GM18507 (cell line): ENCODE measurements around the gene TMPRSS12.
"Not testable (repeated sequence)": the region's sequence is repeated elsewhere in the genome, so short reads cannot be mapped to it uniquely, and the experiment has no call there.

Experiments
- DNase-seq: peaks from one replicate; pipeline ENCODE4 v3.0.0; 2011; ENCODE audit warnings: low read depth; ENCODE audit not compliant: insufficient read length; ENCODE audit errors: extremely low spot score
- FAIRE-seq: peaks from 2 replicates; lab custom pipeline; 2011; peaks lifted over from hg19 to GRCh38; lab: Jason Lieb, UNC

Gene TMPRSS12

DNA sequence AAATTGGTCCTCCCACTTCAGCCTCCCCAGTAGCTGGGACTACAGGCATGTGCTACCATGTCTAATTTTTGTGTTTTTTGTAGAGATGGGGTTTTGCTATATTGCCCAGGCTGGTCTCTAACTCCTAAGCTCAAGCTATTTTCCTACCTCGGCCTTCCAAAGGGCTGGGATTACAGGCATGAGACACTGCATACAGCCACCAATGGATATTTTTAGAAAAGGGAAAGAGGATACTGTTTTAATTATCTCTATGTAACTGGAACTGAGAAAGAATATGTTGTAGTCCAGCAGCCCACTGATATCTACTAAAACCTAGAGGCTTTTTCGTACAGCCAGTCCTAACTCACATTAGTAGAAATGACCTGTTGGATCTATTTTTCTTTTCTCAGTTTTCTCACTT lies 6.2 kb downstream of the TMPRSS12 start:
- DNase-seq (no peak), FAIRE-seq (no peak)

DNA sequence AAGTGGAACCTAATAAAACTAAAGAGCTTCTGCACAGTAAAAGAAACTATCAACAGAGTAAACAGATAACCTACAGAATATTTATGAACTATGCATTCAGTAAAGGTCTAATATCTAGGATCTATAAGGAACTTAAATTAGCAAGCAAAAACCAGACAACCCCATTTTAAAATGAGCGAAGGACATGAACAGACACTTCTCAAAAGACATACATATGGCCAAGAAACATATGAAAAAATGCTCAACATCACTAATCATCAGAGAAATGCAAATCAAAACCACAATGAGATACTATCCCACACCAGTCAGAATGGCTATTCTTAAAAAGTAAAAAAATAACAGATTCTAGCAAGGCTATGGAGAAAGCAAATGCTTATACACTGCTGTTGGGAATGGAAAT lies 12.5 kb downstream of the TMPRSS12 start:
- not testable (repeated sequence) for DNase-seq, FAIRE-seq

- not testable (repeated sequence) for FAIRE-seq, DNase-seq
These were observed 13.0 kb downstream of the TMPRSS12 start for GRCh38 chr12:50855679-50856078.

DNA sequence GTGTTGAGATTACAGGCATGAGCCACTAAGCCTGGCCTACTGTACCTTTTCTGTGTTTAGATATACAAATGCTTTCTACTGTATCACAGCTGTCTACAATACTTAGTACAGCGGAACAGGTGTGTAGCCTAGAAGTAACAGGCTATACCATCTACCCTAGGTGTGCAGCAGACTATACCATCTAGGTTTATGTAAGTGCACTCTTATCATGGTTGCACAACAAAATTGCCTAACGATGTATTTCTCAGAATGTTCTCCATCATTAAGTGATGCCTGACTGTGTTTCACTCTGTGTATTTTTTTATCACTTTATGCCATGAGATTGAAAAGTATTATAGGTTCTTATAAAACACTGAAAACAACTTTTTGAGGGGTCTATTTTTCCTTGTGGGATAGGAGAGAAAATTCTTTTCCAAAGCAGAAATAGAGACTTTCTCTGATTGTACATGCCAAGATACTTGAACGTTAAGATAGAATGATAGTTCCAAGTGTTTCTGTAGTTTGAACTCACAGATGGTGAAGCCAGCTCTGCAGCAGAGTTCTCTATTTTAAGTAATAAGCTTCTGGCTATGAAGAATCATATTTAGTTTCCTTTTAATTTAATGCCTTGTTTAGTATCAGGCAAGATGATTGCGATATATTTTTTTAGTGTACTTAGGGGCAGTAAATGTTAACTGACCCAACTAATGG lies 17.0 kb downstream of the TMPRSS12 start:
- FAIRE-seq (no peak), DNase-seq (no peak)

DNA sequence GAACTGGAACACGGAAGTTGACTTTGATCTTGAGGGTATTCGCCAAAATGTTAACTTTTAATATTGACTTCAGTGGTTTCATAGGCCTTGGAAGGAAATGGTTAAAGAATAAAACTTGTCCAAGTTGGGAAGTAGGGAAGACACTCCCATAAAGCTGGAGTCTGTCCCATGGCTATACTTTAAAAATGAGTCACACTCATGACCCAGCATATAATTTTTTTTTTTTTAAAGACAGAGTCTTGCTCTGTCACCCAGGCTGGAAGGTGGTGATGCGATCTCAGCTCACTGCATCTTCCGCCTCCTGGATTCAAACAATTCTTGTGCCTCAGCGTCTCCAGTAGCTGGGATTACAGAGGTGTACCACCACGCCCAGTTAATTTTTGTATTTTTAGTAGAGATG lies 19.6 kb downstream of the TMPRSS12 start:
- no peak for FAIRE-seq

GRCh38 chr12:50865266-50865665 lies 22.5 kb downstream of the TMPRSS12 start:
- no peak for DNase-seq
- no peak for FAIRE-seq

More for the DNA sequence above, 19.6 kb downstream of the TMPRSS12 start:
- DNase-seq = no peak

DNA sequence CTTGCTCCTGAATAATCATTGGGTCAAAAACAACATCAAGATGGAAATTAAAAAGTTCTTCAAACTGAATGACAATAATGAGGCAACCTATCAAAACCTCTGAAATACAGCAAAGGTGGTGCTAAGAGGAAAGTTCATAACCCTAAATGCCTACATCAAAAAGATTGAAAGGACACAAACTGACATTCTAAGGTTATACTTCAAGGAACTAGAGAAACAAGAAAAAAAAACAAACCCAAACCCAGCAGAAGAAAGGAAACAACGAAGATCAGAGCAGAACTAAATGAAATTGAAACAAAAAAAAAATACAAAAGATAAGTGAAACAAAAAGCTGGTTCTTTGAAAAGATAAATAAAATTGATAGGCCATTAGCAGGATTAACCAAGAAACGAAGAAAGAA lies 26.2 kb downstream of the TMPRSS12 start:
- DNase-seq, FAIRE-seq: not testable (repeated sequence)

DNA sequence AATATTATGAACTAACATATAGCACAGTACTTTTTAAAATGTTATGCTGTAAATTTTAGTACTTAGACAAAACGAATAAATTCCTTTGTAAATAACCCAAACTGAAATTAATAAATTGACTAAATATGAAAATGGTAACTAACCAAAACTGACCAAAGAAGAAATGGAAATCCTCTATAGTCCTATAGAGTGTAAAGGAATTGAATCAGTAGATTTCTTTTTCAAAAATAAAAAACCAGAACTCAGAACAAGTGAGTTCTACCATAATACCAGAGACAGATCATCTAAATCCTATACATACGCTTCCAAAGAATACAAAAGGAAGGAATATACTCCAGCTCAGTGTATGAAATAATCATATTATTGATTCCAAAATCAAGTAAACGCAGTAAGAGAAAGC lies 39.8 kb downstream of the TMPRSS12 start:
- no peak for FAIRE-seq

GRCh38 chr12:50887191-50887590 lies 44.5 kb downstream of the TMPRSS12 start:
- DNase-seq = no peak
- no peak for FAIRE-seq

More for the DNA sequence above, 39.8 kb downstream of the TMPRSS12 start:
- DNase-seq = no peak

DNA sequence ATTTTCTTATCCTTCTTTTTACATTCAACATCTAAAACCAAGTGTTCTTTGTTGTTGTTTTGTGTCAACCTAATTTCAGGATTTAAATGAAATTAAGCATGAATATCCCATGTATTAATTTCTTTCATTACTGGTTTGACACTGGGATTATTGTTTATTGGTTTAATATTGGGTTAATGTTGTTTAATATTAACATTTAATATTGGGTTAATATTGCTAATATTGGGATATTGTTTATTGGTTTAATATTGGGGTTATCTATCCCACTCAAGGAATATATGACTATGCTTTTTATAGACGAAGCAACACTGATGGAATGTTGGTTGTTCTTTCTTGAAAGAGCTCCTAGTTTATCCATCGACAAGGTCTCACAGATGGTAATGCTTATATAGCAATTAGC lies 45.9 kb downstream of the TMPRSS12 start:
- FAIRE-seq (no peak), DNase-seq (no peak)

DNA sequence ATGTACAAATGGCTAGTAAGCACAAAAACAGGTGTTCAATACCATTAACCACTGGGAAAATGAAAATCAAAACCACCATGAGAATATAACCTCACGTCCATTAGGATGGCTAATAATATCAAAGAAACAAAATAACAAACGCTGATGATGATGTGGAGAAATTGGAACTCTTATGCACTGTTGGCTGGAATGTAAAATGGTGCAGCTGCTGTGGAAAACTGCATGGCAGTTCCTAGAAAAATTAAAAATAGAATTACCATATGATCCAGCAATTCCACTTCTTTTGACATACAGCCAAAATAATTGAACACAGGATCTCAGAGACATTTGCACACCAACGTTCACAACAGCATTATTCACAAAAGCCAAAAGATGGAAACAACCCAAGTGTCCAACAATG lies 51.5 kb downstream of the TMPRSS12 start:
- DNase-seq (no peak), FAIRE-seq (no peak)

- no peak for DNase-seq
- FAIRE-seq = no peak
These were observed 59.0 kb downstream of the TMPRSS12 start for GRCh38 chr12:50901685-50902113.

DNA sequence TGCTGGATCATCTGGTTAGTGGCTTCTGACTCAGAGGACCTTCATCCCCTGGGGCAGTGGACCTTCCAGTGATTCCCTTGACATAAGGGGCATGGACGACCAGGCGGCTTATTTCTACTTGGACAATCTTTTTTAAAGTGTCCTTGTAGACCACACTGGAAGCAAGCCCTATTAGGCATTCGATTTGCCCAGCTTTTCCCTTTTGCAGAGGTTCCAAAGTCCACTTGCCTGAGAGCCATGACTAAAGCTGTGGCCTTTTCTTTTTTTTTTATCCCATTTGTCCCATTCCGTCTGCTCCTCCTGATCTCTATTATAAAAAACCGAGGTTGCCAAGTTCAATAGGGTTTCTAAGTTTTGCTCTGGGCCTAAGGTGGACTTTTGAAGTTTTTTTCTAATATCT lies 65.8 kb downstream of the TMPRSS12 start:
- not testable (repeated sequence) for DNase-seq, FAIRE-seq

- DNase-seq, FAIRE-seq: not testable (repeated sequence)
These were observed 69.6 kb downstream of the TMPRSS12 start for GRCh38 chr12:50912361-50912760.

GRCh38 chr12:50913224-50913623 lies 70.5 kb downstream of the TMPRSS12 start:
- DNase-seq = no peak
- no peak for FAIRE-seq

DNA sequence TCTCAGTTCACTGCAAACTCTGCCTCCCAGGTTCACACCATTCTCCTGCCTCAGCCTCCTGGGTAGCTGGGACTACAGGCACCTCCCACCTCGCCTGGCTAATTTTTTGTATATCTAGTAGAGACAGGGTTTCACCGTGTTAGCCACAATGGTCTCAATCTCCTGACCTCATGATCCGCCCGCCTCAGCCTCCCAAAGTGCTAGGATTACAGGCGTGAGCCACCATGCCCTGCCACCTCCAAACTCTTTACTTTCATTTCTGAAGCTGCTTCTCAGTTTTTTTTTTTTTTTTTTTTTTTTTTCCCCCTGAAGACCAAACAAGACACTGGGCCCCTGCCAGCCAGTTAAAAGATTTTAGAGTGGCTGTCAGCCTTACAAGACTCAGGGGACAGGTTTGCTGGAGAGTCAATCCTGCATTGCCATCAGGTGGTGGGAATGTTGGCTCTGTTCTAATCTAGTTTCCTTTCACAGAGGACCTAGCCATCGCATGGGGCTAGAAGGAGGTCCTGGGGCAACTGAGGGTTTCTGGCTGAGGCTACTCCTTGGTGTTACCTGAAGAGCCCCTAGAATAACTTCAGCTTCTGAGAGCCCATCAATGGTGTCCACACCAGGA lies 72.3 kb downstream of the TMPRSS12 start:
- no peak for DNase-seq
- FAIRE-seq = no peak

DNA sequence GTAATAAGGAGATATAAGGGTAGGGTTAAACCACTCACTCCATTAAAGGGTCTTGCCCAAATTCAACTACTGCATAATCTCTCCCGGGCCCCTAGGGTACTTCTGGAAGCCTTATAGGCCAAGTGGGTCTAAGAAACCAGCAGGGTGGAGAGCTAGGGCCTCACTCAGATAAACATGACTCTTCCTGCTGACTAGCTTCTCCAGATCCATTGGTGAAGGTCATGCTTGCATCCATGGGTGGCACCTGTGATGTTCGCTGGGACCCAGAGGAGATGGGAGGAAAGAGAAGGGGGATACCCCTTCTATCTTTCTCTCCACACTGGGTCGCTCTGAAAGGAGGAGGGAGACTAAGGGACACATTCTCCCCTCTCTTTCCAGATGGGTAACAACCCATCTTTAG lies 73.6 kb downstream of the TMPRSS12 start:
- DNase-seq (no peak), FAIRE-seq (no peak)

DNA sequence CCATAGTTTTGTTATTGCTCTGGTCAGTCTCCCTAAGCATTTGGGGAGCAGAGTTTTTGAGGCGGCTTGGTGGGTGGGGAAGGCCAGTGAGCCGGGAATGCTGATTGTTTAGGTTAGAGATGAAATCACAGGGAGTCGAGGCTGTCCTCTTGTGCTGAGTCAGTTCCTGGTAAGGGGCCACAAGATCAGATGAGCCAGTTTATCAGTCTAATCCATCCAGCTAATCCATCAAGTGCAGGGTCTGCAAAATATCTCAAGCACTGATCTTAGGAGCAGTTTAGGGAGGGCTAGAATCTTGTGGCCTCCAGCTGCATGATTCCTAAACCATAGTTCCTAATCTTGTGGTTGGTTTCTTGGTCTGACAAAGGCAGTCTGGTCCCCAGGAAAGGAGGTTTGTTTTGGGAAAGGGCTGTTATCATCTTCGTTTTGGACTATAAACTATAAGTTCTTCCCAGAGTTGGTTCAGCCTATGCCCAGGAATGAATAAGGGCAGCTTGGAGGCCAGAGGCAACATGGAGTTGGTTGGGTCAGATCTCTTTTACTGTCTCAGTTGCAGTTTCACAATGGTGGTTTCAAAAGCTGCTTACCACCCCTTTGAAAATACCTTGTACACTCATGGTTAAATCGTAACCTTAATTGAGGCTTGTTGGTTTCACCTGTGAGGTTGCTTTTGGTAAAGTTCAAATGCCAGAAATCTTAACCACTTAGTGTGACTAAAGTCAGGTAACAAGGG lies 76.0 kb downstream of the TMPRSS12 start:
- peak; percentile 70 for FAIRE-seq
- DNase-seq = no peak

- DNase-seq = no peak
These were observed 80.1 kb downstream of the TMPRSS12 start for GRCh38 chr12:50922820-50923219.

DNA sequence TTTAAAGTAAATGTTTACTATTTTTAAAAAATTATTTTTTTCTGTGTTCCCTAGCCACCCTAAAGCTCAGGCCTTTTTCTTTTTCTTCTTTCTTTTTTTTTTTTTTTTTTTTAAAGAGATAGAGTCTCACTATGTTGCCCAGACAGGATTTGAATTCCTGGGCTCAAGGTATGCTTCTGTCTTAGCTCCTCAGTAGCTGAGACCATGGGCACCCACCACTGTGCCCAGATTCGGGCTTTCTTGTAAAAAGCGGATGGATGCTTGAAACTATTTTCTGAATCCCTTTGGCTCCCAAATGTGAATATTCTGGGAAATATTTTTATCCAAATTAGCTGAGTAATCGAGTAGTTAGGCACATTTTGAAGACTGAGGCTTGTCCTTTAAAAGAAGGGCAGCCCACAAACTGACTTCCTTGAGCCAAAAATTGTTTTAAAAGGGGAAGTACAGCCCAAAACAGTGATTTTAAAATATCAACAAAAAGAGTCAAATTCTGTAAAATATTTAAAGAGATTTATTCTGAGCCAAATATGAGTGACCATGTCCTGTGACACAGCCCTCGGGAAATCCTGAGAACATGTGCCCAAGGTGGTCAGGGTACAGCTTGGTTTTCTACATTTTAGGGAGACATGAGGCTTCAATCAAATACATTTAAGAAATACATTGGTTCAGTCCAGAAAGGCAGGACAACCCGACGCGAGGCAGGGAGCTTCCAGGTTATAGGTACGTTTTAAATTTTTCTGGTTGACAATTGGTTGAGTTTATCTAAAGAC lies 80.8 kb downstream of the TMPRSS12 start:
- no peak for FAIRE-seq
- no peak for DNase-seq

More at GRCh38 chr12:50922820-50923219, 80.1 kb downstream of the TMPRSS12 start:
- no peak for FAIRE-seq
